Testis (tissue), 3 donors: ENCODE data around the gene CELF6. TPM values are rescaled to one million over a fixed set of nuclear protein-coding genes. Genes with fewer than 3 reads are reported as not detected.

Experiments used
- DNase-seq: peaks from one replicate; pipeline ENCODE4 v3.0.0-alpha.2; 2019
- H3K27ac ChIP-seq, 2 donors: fragments of 200-600 bp; sonication (generic); one replicate each; pipeline ENCODE4 v1.5.1; 2019
- H3K27me3 ChIP-seq: fragments of 200-600 bp; sonication (generic); one replicate; pipeline ENCODE4 v1.5.1; 2019
- H3K36me3 ChIP-seq: fragments of 200-600 bp; sonication (generic); one replicate; pipeline ENCODE4 v1.5.1; 2017; ENCODE audit warnings: low read depth; ENCODE audit errors: missing control alignments
- H3K4me1 ChIP-seq: fragments of 200-600 bp; sonication (generic); one replicate; pipeline ENCODE4 v1.5.1; 2019
- H3K4me3 ChIP-seq, 2 donors: fragments of 200-600 bp; sonication (generic); one replicate each; pipeline ENCODE4 v1.5.1; 2017 to 2019
- H3K9me3 ChIP-seq: fragments of 200-600 bp; sonication (generic); one replicate; pipeline ENCODE4 v1.5.1; 2017
- CTCF ChIP-seq, 3 experiments: fragments of 450-650 bp in 2 of 3; fragments of 200-600 bp in 1 of 3; sonication (generic) in 1 of 3; IDR thresholded peaks; one replicate each; pipeline ENCODE4 v1.5.1; 2016 to 2019; ENCODE audit warnings: antibody characterized with exemption in 3 of 3, mild to moderate bottlenecking in 2 of 3, moderate library complexity in 1 of 3
- POLR2A ChIP-seq: fragments of 450-650 bp; IDR thresholded peaks from one replicate; pipeline ENCODE4 v1.6.1; 2017; ENCODE audit warnings: antibody characterized with exemption, mild to moderate bottlenecking, moderate library complexity
- WGBS, 2 donors: methylation state at CpG; one replicate each; pipeline ENCODE4 v1.1.5; 2018; 5-methylcytosine and 5-hydroxymethylcytosine counted together
- intact Hi-C: fragments of 100-400 bp; cut with DNase I; formaldehyde crosslinking; loops from one replicate; pipeline ENCODE4 v1.15.1; 2023; ENCODE audit warnings: low total_unique reads
- polyA plus RNA-seq: library from polyadenylated mRNA; stranded (reverse); fragments of 350-450 nt; fragmentation: Illumina TruSeq; extraction: RNeasy Lipid Tissue Mini Kit (QIAGEN cat#74804); gene quantifications from one replicate; pipeline ENCODE4 v1.2.3, GENCODE V29; 2014; ENCODE audit warnings: low read depth, low replicate concordance; ENCODE audit not compliant: insufficient read depth
- total RNA-seq, 2 donors: library from RNA; depleted of rRNA; stranded (reverse); fragments of >200 nt; gene quantifications; one replicate each; pipeline ENCODE4 v1.2.3, GENCODE V29; 2016

CELF6 gene
- total and polyA plus RNA-seq, 3 donors from 2014 or later: 10.1 to 22.0 (median 19.2) TPM

- TF ChIP-seq CTCF (IDR thresholded peaks at IDR 0.05) (no peak), POLR2A (no peak)
- WGBS, 2 donors: 90 to 97% methylated on average over 2 of the region's 2 CpGs
- Histone ChIP-seq H3K4me3 (no peak overlapping the region), H3K9me3 (no peaks in the 10 kb centered on the region), H3K36me3 (no peaks in the 10 kb centered on the region), H3K27me3 (no peaks in the 10 kb centered on the region), H3K4me1 (no peaks in the 10 kb centered on the region), H3K27ac (no peak overlapping the region)
- no peak for DNase-seq
- intact Hi-C loops: no loop called here
Observed at GRCh38 chr15:72313881-72314280, 6.1 kb downstream of the CELF6 start.

- intact Hi-C loops: no loop called here
- DNase-seq: no peak
- H3K27me3 ChIP-seq: no peaks in the 10 kb centered on the region
- 87 to 89% methylated on average over 2 of the region's 2 CpGs for WGBS, 2 donors
- H3K27ac ChIP-seq: no peak overlapping the region
- TF ChIP-seq POLR2A (no peak), CTCF (IDR thresholded peaks at IDR 0.05) (no peak)
- H3K9me3 ChIP-seq: no peaks in the 10 kb centered on the region
- H3K36me3 ChIP-seq: no peaks in the 10 kb centered on the region
- no peaks in the 10 kb centered on the region for H3K4me1 ChIP-seq
- H3K4me3 ChIP-seq: no peak overlapping the region
Observed at GRCh38 chr15:72313448-72313840, 6.5 kb downstream of the CELF6 start.

GRCh38 chr15:72312605-72313447 lies 7.1 kb downstream of the CELF6 start:
- no peak overlapping the region for H3K27ac ChIP-seq
- 64 to 85% methylated on average over 2 of the region's 2 CpGs for WGBS, 2 donors
- DNase-seq: peak; percentile 79

GRCh38 chr15:72307026-72307425 lies 12.9 kb downstream of the CELF6 start:
- 69 to 89% methylated on average over 5 of the region's 5 CpGs for WGBS, 2 donors
- TF ChIP-seq CTCF (IDR thresholded peaks at IDR 0.05) (no peak), POLR2A (no peak)
- no peak overlapping the region for H3K4me3 ChIP-seq
- H3K27ac ChIP-seq: no peak overlapping the region
- H3K4me1 ChIP-seq: no peaks in the 10 kb centered on the region
- no peak for DNase-seq
- H3K27me3 ChIP-seq: no peaks in the 10 kb centered on the region
- intact Hi-C loops: no loop called here
- no peaks in the 10 kb centered on the region for H3K36me3 ChIP-seq
- H3K9me3 ChIP-seq: no peaks in the 10 kb centered on the region

More at GRCh38 chr15:72312605-72313447, 7.1 kb downstream of the CELF6 start:
- Histone ChIP-seq H3K27me3 (no peaks in the 10 kb centered on the region), H3K4me3 (no peak overlapping the region), H3K4me1 (no peaks in the 10 kb centered on the region), H3K9me3 (no peaks in the 10 kb centered on the region), H3K36me3 (no peaks in the 10 kb centered on the region)
- intact Hi-C loops: no loop called here
- TF ChIP-seq POLR2A (no peak), CTCF (IDR thresholded peaks at IDR 0.05) (peak; percentile 26 to 62 (median 35))
